Caki2 (cell line): Measurements from ENCODE around the gene MCM9. TPM values are rescaled to one million over a fixed set of nuclear protein-coding genes. Genes with fewer than 3 reads are reported as not detected.
"Not testable (repeated sequence)": the region's sequence is repeated elsewhere in the genome, so short reads cannot be mapped to it uniquely, and the experiment has no call there.

Experiments used
- DNase-seq: peaks from one replicate; pipeline ENCODE4 v3.0.0-alpha.2; 2015; ENCODE audit warnings: low read depth
- in situ Hi-C: cut with HindIII; loops from 2 replicates; pipeline ENCODE4 v1.10.0; 2016; ENCODE audit warnings: low sequenced_read_pairs, low pct_unique_long_range_greater_than_20kb, mixed read lengths
- total RNA-seq: library from RNA; depleted of rRNA; stranded (reverse); fragments of >200 nt; shearing (Covaris generic); gene quantifications from 2 replicates; pipeline ENCODE4 v1.2.3, GENCODE V29; 2014; ENCODE audit warnings: low replicate concordance; rRNA removed

MCM9 gene
- total RNA-seq, 1 experiment from 2014 or later = 4.8 TPM

DNA sequence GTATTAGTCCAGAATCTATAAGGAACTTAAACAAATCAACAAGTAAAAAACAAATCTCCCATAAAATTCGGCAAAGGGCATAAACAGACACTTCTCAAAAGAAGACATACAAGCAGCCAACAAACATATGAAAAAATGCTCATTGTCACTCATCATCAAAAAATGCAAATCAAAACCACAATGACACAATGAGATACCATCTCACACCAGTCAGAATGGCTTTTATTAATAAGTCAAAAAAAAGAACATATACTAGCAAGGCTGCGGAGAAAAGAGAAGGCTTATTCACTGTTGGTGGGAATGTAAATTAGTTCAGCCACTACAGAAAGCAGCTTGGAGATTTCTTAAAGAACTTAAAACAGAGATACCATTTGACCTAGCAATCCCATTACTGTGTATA is 169.6 kb downstream of the MCM9 start:
- DNase-seq, in situ Hi-C loops: not testable (repeated sequence)

GRCh38 chr6:118764766-118765165 is 170.2 kb downstream of the MCM9 start:
- no peak for DNase-seq
- in situ Hi-C loops = no loop called here

Other genes starting within 250 kb of the MCM9 start
- 27.5 and 49.3 TPM in 2 replicates for gene ASF1A, start 41.0 kb downstream of the MCM9 start, total RNA-seq
- 0.10 TPM in 1 of 2 replicates, not detected in the other for gene FAM184A, start 143.5 kb upstream of the MCM9 start, total RNA-seq